HG03097 (cell line): ENCODE measurements around the gene FGF9.

Source experiments
- ATAC-seq: cut with Tn5 transposase; IDR thresholded peaks from one replicate; pipeline ENCODE4 v1.9.1; 2021; ENCODE audit not compliant: unreplicated experiment, low FRiP score

Gene FGF9

GRCh38 chr13:21752501-21752900 is 81.6 kb downstream of the FGF9 start:
- no peak for ATAC-seq

GRCh38 chr13:21753117-21753729 is 82.3 kb downstream of the FGF9 start:
- no peak for ATAC-seq
